ENCODE data around the gene PSKH1.
"Not testable (repeated sequence)": the region's sequence is repeated elsewhere in the genome, so short reads cannot be mapped to it uniquely, and the experiment has no call there.

PSKH1 gene

DNA sequence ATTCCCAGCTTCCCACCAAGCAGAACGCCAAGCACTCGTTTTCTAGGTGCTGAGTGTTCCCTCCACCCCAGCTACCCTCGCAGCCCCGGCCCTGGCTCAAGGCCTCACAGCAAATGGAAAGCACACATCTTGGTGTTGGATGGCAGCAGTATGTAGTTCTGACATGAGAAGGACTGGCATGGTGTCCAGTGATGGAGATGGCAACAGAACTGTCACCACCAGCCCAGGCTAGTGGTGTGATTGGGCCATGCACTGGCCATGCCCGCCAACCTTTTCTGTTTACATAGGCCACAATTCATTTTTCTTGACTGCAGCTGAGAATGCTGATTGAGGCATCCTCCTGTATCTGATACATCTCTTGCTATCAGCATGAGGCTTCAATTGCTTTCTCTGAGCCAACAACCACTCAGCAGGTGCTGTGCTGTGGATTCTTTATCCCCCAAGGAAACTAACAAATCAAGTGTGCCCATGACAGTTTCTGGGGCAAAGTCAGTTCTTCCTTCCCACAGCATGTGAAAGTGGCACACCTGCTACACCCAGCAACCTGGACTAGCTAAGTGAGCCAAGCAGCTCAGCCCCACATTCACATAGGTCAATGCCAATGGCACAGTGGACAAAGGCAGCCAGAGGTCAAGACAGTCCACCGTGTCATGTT is 71.5 kb downstream of the PSKH1 start:
- DNase-seq = peak in 2 of 3 experiments; percentile 13 to 51

DNA sequence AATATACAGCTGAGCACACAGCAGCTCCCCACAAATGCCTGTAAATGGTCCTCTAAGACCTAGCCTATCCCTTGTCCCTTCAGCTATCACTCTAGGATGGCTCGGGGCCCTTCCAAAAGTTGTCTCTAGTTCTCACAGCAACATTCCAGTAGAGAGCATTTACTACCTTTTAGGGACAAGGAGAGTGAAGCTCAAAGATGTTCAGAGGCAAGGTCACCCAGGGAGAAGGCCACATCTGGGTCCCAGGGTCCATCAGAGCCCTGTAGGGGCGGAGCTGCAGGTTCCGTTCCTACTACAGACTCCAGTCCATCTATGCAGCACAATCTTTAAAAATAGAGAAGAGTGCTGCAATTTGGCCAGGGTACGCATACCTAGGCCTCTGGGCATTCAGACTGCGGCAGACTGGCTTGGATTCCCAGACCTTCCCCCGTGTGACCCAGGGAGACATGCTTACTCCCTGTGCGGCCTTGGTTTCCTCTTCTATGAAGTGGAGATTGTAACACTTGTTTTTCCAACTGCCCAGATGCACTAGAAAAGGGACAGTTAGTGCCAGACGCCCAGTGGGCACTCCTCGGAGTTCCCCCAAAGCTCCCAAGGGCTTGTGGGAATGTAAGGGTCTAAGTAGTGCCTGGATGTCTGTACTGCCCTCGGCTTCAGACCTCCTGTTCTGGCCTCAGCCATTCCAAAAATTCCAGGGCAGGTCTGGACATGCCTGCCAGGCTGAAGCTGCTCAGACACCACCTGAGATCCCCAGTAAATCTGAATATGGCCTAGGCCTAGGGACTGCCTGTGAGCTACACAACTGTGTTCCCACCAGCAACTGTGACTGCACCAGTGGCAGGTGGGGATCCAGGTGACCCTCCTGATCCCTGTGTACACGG is 72.9 kb downstream of the PSKH1 start:
- DNase-seq = peak in 1 of 3 experiments; percentile 26

DNA sequence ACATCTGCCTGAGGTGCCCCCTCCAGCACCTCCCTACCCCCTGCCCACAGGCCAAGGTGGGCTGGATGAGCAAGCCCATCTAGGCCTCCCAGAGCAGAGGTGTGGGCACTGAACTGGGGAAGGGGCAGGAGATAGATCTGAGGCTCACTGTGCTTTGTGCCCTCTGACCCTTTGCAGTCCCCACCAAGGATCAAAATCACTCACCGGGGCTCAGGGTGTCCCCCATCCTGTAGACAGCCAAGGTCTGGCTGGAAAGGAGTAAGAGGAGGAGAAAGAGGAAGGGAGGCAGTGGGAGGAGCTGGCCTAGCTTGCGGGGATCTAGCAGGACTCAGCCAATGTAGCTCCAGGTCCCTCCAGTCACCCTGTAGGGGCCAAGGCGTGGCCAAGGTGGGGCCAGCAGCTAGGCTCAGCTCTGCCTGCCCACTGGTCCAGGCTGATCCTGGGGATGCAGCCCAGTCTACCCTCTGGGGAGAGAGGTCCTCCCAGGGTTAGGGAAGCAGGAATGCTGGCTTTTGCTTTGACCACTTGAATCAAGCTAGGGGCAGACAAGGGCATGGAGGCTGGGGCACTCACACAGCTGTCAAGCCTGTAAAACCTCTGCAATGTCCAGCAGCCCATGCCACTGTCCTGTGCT is 73.6 kb downstream of the PSKH1 start:
- no peak for DNase-seq

DNA sequence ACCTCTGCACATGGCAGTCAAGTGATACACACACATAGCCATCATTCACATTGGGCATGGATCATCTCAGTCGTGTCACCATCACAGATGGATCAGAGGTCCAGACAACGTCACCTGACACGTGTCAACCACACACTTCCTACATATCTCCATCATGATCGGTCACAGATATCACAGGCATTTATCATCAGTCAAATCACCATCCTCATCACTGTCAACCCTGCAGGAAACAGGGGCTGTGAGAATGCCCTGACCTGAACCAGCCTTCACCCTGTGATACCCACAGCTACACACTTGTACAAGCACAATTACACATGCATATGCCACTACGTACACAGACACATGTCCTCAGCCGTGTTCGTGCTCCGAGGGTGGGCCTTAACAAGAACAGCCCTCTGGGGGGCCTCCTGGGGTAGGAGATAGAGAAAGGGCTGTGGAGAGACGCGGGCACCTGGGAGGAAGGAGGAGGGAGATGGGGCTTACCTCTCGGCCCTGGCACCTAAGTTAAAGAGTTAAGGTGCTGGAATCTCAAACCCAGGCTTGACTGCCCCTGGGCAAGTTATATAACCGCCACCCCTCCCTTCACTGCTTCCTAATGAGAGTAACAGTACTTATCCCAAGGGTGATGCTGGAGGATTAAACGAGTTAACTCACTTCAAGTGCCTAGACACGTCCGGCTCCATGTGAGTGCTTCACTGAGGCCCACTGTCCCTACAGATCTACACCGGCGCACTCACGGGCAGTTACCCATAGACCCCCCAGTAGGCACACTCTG is 74.3 kb downstream of the PSKH1 start:
- DNase-seq = no peak

DNA sequence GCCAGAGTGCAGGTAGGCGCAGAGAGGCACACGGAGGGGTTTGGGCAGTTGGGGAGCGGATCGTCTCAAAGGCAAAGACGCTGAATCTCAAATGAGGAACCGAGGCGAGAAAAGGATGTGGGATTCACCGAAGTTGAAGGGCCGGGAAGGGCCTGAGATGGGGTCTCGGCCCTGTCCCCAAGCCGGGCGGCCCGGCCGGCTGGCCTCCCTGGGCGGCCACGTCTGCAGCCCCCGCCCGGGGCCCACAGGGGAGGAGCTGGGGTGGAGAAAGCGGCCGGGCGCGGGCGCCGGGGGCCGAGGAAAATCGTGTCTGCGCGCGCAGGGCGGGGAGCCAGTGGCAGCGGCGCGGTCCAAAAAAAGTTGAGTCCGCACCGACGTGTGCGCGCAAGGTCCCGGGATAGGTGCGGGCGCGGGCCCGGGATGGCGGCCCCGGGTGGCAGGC is 74.9 kb downstream of the PSKH1 start:
- DNase-seq = no peak

DNA sequence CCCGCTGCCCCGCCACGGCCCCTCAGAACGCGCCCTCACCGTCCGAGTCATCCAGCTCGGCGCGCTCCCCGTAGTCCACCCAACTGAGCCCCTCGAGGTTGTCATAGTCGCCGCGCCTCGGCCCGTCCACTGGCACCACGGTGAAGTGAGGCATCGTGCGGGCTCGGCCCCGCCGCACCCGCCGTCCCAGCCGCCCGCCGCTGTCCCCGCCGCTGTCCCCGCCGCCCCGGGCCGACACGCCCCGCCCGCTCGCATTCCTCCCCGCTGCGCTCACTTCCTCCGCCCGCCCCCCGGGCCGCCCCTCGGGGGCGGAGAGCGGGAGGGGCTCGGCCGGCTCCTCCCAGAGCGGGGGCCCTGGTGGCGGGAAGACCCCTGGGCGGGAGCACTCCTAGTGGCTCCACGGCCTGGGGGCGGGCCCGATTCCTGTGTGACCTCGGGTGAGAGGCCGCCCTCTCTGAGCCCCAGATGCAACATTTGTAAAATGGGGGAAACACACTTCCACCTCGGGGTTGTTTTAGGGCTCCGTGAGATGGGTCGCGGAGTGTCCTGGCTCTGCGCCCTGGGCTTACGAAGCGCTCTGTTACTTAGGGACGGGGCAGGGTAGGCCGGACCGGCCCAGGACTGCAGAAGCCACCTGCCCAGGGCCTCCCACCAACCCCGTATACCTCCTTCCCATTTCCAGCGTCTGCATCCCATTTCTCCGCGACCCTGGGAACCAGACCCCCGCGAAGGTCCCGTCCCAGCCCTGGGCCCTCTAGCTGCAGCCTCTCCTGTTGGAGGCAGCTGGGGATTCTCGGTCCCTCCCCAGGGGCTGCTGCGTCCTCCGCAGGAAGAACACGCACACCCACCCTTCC is 75.6 kb downstream of the PSKH1 start, which contains the start of gene SLC12A4:
TSS of gene SLC12A4 (minus strand) at position 238 of the 854 bp plus-strand sequence. CDS start at position 154, 84 bp downstream.
- DNase-seq = no peak

DNA sequence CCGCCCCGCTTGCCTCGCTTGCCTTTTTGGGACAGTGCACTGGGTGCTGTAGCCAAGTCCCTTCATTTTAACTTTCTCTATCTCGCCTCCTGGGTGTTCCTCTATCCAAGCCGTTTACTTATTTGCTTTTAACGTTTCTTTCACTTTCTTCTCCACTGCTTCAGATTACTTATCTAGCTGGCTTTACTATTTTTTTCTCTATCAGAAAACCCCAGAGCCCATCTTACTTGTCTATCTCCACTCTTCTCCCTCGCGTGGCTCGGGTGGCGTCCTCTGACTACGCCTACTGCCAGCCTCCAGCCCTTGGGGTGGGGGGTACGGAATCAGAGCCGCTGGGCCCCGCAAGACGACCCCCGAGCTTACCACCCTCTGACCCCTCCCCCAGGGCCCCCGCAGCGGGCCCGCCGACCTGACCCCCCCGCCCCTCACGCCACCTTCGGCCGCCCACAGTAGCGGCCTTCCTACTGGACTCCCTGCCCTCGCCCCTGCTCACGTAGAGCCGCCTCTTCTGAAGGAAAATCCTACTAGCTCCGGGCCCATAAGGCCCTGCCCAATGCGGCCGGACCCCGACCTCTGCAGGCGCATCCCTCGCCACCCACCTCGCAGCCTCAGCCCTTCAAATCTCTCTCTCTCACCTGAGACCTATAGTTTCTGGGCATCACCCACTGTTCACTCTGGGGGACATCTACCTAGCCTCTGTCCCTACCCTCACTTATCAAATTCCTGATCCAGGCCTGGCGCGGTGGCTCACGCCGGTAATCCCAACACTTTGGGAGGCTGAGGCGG is 76.4 kb downstream of the PSKH1 start:
- no peak for DNase-seq

DNA sequence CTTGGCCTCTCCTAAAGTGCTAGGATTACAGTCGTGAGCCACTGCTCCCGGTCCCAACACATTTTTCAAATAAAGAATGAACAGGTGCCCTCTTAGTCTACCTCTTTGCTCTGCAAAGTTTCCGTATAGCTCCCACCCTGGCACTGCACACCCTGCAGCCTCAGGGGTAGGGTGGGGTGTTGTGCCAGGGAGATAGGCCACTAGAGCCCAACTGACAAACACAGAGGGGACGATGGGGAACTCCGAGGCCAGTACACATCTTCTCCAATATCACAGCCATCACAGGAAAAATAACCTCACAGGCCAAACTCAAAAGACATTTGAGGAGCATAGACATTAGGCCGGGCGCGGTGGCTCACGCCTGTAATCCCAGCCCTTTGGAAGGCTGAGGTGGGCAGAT is 78.1 kb downstream of the PSKH1 start:
- DNase-seq = no peak

DNA sequence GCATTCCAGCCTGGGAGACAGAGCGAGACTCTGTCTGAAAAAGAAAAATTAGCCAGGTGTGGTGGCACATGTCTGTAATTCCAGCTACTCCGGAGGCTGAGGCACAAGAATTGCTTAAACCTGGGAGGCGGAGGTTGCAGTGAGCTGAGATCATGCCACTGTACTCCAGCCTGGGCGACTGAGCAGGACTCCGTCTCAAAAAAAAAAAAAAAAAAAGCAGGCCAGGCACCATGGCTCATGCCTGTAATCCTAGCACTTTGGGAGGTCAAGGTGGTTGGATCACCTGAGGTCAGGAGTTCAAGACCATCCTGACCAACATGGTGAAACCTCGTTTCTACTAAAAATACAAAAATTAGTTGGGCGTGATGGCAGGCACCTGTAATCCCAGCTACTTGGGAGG is 79.2 kb downstream of the PSKH1 start:
- DNase-seq = not testable (repeated sequence)

DNA sequence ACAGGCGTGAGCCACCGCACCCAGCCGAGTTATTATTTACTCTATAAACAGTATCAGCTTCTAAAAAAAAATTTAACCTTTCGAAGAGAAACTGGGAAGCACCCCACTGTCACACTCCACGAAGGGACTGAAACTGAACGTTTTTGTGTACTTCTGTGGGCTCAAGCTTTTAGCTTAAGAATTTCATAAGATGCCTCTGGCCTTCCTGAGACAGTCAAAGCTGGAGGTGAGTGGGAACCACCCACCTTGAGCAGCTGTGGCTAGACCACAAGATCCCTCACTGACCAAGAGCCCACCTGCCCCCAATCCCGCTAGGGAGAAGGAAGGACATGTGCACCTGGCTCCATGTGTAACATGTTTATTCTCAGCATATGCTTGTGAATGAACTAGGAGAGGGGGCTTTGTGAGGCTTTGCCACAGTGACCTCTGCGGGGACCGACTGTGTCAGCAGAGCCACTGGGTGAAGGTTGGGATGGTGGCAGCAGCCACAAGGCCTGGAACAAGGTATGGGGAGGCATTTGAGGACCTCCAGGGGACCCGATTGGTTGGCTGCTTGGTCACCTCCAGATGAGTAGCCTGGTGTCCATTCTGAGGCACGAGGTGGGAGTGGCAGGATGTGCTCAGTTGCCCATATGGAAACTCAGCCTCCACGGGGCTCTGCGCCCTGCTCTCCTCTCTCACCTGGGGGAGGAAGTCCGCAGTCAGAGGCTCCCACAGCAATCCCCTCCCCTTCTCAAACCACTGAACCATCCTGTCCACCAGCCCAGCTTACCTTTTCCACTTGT is 82.5 kb downstream of the PSKH1 start:
- no peak for DNase-seq

DNA sequence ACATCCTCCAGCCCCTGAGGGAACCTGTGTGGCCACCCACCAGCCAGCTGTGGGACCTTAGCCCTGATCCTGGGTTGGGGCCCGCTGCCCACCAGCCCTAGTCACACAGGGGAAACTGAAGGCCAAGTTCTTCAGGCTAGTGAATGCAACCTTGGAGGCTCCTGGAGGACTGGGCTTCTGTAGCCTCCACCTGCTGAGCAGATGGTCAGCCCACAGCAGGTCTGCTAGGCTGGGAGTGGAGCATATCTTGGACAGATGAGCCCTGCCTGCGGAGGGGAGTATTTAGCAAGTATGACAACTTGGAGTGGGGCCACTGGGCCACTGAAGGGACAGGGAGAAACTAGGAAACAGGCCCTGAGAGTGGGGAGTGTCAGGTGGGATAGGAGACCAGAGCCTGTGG is 83.2 kb downstream of the PSKH1 start:
- no peak for DNase-seq

DNA sequence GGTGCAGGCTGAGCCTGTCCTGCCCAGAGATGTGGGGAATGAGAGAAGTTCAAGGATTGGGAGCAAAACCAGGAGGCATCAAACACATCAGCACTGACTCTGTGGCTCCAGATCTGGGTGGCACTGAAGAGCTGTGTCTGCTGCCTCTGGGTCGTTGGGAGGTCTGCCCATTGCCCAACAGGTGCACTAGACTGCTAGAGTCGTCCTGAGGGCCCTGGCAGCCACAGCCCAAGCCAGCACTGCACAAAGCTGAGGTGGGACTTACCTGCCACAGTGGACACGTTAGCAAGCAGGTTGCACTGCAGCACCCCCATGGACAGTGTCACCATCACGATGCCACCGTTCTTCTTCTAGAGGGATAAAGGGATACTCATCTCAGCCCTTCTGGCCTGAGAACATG is 84.0 kb downstream of the PSKH1 start:
- no peak for DNase-seq

DNA sequence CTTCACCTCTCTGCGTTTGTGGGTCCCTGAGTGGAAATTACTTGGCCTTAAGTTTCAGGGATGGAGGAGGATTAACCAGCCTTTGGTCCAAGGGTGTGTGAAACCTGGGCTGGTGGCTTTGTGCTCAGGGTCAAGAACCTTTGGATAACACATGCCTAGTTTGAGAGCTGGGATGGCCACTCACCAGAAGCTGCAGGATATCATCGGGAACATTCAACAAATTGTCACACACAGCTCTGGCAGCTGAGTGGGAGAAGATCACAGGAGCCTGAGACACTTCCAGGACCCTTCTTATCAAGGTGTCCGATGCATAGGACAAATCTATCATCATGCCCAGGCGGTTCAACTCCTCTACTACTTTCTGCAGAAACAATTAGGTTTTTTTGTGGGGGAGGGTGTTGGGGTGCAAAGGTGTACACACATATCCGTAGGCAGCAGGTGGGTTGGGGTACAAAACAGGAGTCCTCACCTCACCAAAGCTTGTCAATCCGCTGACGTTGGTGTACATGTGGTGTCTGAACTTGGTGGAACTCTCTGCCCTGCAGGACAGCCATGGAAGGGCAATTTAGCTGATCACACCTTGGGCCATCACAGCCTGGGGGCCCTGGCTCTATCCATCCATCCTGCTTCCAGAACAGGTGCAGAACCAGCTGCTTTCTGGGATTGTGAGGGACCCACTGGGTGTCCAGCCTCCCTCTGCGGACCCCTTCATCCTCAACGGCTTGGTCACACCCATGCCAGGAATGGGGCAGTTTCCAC is 84.6 kb downstream of the PSKH1 start:
- DNase-seq = no peak
